AG20443 (cell line): ENCODE measurements around the gene FAM20C.

Experiments used
- DNase-seq: peaks from one replicate; pipeline ENCODE4 v3.0.0; 2012; ENCODE audit warnings: low spot score, mixed read lengths

The FAM20C gene

GRCh38 chr7:209906-210305, 17.5 kb downstream of the FAM20C start:
- no peak for DNase-seq

- DNase-seq = no peak
These were observed 18.1 kb downstream of the FAM20C start for GRCh38 chr7:210401-210925.

GRCh38 chr7:211033-211714, 18.8 kb downstream of the FAM20C start:
- no peak for DNase-seq

GRCh38 chr7:211715-212058, 19.3 kb downstream of the FAM20C start:
- DNase-seq = no peak

GRCh38 chr7:212754-213153, 20.4 kb downstream of the FAM20C start:
- no peak for DNase-seq

- DNase-seq = no peak
These were observed 21.1 kb downstream of the FAM20C start for GRCh38 chr7:213324-213993.

GRCh38 chr7:214410-215212, 22.2 kb downstream of the FAM20C start:
- DNase-seq = no peak

GRCh38 chr7:216360-217300, 24.3 kb downstream of the FAM20C start:
- DNase-seq = no peak

GRCh38 chr7:217781-218180, 25.4 kb downstream of the FAM20C start:
- DNase-seq = no peak

- no peak for DNase-seq
These were observed 25.9 kb downstream of the FAM20C start for GRCh38 chr7:218316-218715.

GRCh38 chr7:218896-219580, 26.7 kb downstream of the FAM20C start:
- no peak for DNase-seq

- DNase-seq = no peak
These were observed 27.3 kb downstream of the FAM20C start for GRCh38 chr7:219581-220150.

GRCh38 chr7:220151-220841, 27.9 kb downstream of the FAM20C start:
- DNase-seq = no peak

- DNase-seq = no peak
These were observed 29.8 kb downstream of the FAM20C start for GRCh38 chr7:221978-222715.

- no peak for DNase-seq
These were observed 30.3 kb downstream of the FAM20C start for GRCh38 chr7:222716-223041.

- no peak for DNase-seq
These were observed 30.9 kb downstream of the FAM20C start for GRCh38 chr7:223118-223800.

- no peak for DNase-seq
These were observed 31.5 kb downstream of the FAM20C start for GRCh38 chr7:223861-224260.

GRCh38 chr7:226281-226895, 34.0 kb downstream of the FAM20C start:
- DNase-seq = peak; percentile 82

- DNase-seq = no peak
These were observed 35.6 kb downstream of the FAM20C start for GRCh38 chr7:227926-228325.
